ENCODE data around the gene SDC1. TPM values are rescaled to one million over a fixed set of nuclear protein-coding genes. Genes with fewer than 3 reads are reported as not detected.

Gene SDC1
- total RNA-seq, 1 donor: 13.0 TPM

GRCh38 chr2:20212871-20213503 is 11.9 kb downstream of the SDC1 start:
- no peak for DNase-seq (ENCODE audit: low read depth)
- TF ChIP-seq CTCF (IDR thresholded peaks at IDR 0.05; ENCODE audit: insufficient read depth, low read length): no peak
- no peak overlapping the region for H3K4me3 ChIP-seq (ENCODE audit: low read depth, low read length)

- TF ChIP-seq CTCF (IDR thresholded peaks at IDR 0.05; ENCODE audit: insufficient read depth, low read length): no peak
- no peak overlapping the region for H3K4me3 ChIP-seq (ENCODE audit: low read depth, low read length)
- DNase-seq (ENCODE audit: low read depth): no peak
Observed at GRCh38 chr2:20212459-20212870, 12.5 kb downstream of the SDC1 start.

GRCh38 chr2:20211860-20212458 is 13.0 kb downstream of the SDC1 start:
- H3K4me3 ChIP-seq (ENCODE audit: low read depth, low read length): no peak overlapping the region
- no peak for DNase-seq (ENCODE audit: low read depth)
- TF ChIP-seq CTCF (IDR thresholded peaks at IDR 0.05; ENCODE audit: insufficient read depth, low read length): no peak

GRCh38 chr2:20211420-20211819 is 13.5 kb downstream of the SDC1 start:
- TF ChIP-seq CTCF (IDR thresholded peaks at IDR 0.05; ENCODE audit: insufficient read depth, low read length): no peak
- H3K4me3 ChIP-seq (ENCODE audit: low read depth, low read length): no peak overlapping the region
- no peak for DNase-seq (ENCODE audit: low read depth)

- no peak for DNase-seq (ENCODE audit: low read depth)
- no peak for TF ChIP-seq CTCF (IDR thresholded peaks at IDR 0.05; ENCODE audit: insufficient read depth, low read length)
- no peak overlapping the region for H3K4me3 ChIP-seq (ENCODE audit: low read depth, low read length)
Observed at GRCh38 chr2:20210462-20210861, 14.5 kb downstream of the SDC1 start.

- no peak overlapping the region for H3K4me3 ChIP-seq (ENCODE audit: low read depth, low read length)
- DNase-seq (ENCODE audit: low read depth): no peak
- no peak for TF ChIP-seq CTCF (IDR thresholded peaks at IDR 0.05; ENCODE audit: insufficient read depth, low read length)
Observed at GRCh38 chr2:20209373-20210109, 15.4 kb downstream of the SDC1 start.
